ENCODE data around the gene GPX4.

The GPX4 gene

DNA sequence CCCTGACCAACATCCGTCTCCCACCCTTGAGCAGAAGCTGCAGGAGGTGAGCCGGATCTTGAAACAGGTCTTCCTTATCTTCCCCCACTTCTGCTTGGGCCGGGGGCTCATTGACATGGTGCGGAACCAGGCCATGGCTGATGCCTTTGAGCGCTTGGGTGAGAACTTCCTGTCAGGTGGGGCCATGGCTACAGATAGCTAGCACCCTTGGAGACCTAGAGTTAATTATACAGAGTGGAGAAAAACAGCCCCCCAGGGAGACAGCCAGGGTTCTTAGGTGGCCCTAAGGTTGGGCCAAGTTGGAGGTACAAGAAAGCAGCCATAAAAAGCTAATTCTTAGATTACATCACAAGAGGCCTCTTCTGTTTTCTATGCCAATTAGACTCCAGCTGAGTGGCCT lies 45.7 kb upstream of the GPX4 start:
- no peak for DNase-seq (ENCODE audit: low read depth)
- TF ChIP-seq, protein P1, sequence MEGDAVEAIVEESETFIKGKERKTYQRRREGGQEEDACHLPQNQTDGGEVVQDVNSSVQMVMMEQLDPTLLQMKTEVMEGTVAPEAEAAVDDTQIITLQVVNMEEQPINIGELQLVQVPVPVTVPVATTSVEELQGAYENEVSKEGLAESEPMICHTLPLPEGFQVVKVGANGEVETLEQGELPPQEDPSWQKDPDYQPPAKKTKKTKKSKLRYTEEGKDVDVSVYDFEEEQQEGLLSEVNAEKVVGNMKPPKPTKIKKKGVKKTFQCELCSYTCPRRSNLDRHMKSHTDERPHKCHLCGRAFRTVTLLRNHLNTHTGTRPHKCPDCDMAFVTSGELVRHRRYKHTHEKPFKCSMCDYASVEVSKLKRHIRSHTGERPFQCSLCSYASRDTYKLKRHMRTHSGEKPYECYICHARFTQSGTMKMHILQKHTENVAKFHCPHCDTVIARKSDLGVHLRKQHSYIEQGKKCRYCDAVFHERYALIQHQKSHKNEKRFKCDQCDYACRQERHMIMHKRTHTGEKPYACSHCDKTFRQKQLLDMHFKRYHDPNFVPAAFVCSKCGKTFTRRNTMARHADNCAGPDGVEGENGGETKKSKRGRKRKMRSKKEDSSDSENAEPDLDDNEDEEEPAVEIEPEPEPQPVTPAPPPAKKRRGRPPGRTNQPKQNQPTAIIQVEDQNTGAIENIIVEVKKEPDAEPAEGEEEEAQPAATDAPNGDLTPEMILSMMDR (IDR thresholded peaks at IDR 0.05; ENCODE audit: control insufficient read depth, extremely low read depth, insufficient read depth): no peak
- no peak overlapping the region for H3K4me3 ChIP-seq (ENCODE audit: low read depth, low read length)

DNA sequence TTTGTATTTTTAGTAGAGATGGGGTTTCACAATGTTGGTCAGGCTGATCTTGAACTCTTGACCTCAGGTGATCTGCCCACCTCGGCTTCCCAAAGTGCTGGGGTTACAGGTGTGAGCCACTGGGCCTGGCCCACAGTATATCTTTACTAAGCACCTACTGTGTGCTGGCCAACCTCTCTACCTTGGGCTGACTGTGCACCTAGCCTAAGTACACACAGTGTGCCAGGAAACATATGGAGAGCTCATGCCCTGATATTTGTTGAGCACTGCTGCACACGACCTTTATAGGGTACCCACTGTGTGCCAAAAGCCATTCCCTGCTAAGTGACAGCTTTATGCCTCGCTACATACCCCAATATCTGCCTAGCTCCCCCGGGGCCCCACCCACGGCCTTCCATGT lies 43.1 kb upstream of the GPX4 start:
- TF ChIP-seq, protein P1 (IDR thresholded peaks at IDR 0.05; ENCODE audit: control insufficient read depth, extremely low read depth, insufficient read depth): no peak
- DNase-seq (ENCODE audit: low read depth): no peak
- H3K4me3 ChIP-seq (ENCODE audit: low read depth, low read length): no peak overlapping the region

DNA sequence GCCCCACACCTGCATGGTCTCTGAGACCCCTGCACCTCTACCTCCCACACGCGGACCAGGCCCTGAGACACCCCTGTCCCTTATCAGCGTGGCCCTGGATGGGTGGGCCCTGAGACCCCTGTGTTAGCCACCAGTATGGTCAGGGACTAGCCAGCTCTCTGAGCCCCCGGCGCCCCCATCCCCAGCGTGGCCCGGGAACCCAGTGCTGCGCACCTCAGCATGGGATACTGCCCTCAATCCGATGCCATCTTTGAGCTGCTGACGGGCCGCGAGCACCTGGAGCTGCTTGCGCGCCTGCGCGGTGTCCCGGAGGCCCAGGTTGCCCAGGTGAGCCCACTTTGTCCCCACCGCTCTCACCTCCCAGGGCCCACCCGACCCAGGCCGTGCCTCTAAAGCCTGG lies 41.8 kb upstream of the GPX4 start:
- TF ChIP-seq, protein P1 (IDR thresholded peaks at IDR 0.05; ENCODE audit: control insufficient read depth, extremely low read depth, insufficient read depth): no peak
- no peak for DNase-seq (ENCODE audit: low read depth)
- no peak overlapping the region for H3K4me3 ChIP-seq (ENCODE audit: low read depth, low read length)

DNA sequence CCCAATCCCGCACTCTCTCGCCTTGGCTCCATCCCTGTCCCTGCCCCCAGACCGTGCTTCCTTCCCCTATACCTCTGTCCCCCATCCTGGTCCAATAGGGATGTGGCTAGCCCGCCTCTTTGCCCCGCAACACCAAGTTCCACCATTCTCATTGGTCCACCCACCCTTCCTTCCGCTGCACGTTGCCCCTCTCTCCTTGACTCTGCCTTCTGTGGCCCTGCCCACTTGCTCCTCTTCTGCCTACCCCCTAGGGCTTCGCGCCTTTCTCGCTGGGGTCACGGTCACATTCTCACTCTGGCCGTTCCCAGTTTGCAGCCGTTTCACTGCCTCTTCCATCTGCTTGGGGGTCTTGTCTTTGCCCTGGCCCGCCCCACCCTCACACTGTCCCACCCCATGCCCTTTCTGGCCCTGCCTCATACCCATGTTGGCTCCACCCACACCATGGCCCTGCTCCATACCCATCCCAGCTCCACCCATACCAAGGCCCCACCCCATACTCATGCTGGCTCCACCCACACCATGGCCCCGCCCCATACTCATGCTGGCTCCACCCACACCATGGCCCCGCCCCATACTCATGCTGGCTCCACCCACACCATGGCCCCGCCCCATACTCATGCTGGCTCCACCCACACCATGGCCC lies 41.3 kb upstream of the GPX4 start:
- TF ChIP-seq, protein P1 (IDR thresholded peaks at IDR 0.05; ENCODE audit: control insufficient read depth, extremely low read depth, insufficient read depth): no peak
- no peak overlapping the region for H3K4me3 ChIP-seq (ENCODE audit: low read depth, low read length)
- no peak for DNase-seq (ENCODE audit: low read depth)

DNA sequence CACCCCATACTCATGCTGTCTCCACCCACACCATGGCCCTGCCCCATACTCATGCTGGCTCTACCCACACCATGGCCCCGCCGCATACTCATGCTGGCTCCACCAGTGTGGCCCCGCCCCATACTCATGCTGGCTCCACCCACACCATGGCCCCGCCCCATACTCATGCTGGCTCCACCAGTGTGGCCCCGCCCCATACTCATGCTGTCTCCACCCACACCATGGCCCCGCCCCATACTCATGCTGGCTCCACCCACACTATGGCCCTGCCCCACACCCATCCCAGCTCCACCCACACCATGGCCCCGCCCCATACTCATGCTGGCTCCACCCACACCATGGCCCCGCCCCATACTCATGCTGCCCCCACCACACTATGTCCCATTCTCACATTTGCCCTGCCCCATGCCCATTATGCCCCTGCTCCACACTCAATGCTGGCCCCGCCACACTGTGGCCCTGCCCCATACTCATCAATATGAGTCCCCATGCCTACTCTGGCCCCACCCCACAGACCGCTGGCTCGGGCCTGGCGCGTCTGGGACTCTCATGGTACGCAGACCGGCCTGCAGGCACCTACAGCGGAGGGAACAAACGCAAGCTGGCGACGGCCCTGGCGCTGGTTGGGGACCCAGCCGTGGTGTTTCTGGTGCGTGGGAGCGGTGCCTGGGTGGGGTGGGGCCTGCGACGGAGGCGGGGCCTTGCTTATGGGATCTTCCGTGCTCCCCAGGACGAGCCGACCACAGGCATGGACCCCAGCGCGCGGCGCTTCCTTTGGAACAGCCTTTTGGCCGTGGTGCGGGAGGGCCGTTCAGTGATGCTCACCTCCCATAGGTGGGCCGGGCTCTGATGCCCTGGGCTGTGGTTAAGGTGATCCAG lies 40.5 kb upstream of the GPX4 start:
- TF ChIP-seq, protein P1 (IDR thresholded peaks at IDR 0.05; ENCODE audit: control insufficient read depth, extremely low read depth, insufficient read depth): no peak
- no peak for DNase-seq (ENCODE audit: low read depth)
- H3K4me3 ChIP-seq (ENCODE audit: low read depth, low read length): no peak overlapping the region

DNA sequence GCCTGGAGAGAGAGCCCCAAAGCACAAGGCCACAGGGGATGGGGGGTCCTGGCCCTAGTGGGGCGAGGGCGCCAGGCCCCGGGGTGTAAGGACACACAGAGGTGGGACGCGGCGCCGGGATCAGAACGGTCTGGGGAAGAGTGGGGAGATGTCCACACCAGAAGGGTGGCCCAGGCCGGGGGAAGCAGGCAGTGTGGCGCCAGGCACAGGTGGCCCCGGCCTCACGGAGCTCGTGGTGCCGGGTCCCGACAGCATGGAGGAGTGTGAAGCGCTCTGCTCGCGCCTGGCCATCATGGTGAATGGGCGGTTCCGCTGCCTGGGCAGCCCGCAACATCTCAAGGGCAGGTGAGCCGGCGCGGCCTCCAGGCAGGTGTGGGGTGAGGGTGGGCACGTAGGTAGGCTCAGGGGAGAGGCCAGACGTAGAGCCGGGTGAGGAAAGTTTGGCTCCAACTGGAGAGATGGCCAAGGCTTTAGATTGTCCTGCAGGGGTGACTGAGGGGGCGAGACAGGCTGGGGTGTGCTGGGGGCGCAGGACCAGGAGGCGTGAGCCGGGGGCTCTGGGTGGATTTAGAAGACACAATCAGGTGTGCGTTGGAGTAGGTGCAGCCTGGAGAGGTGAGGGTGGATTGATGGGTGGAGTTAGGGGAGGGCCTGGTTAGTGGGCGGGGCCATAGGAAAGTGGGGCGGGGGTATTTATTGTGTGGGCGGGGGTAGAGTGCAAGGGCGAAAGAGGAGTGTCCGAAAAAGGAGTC lies 39.7 kb upstream of the GPX4 start:
- TF ChIP-seq, protein P1 (IDR thresholded peaks at IDR 0.05; ENCODE audit: control insufficient read depth, extremely low read depth, insufficient read depth): no peak
- no peak overlapping the region for H3K4me3 ChIP-seq (ENCODE audit: low read depth, low read length)
- DNase-seq (ENCODE audit: low read depth): no peak
